Endodermal cell (in vitro differentiated cells): ENCODE results near the gene IL1B. TPM values are rescaled to one million over a fixed set of nuclear protein-coding genes. Genes with fewer than 3 reads are reported as not detected.

ENCODE experiments used
- DNase-seq: peaks from one replicate; pipeline ENCODE4 v3.0.0-alpha.2; 2017
- H3K27ac ChIP-seq: 2 replicates; pipeline ENCODE4 v1.5.1; 2013; ENCODE audit warnings: mild to moderate bottlenecking, low read depth, low read length, moderate library complexity
- H3K27me3 ChIP-seq: 2 replicates; pipeline ENCODE4 v1.6.1; 2013; ENCODE audit warnings: mild to moderate bottlenecking, low read length, moderate library complexity; ENCODE audit not compliant: insufficient read depth, control insufficient read depth, poor library complexity, severe bottlenecking
- H3K36me3 ChIP-seq: 2 replicates; pipeline ENCODE4 v1.7.0; 2013; ENCODE audit warnings: mild to moderate bottlenecking, low read length, moderate library complexity; ENCODE audit not compliant: control insufficient read depth, insufficient read depth
- H3K4me1 ChIP-seq: one replicate; pipeline ENCODE4 v1.7.0; 2013; ENCODE audit warnings: low read length; ENCODE audit not compliant: control insufficient read depth, insufficient read depth
- H3K4me3 ChIP-seq: 2 replicates; pipeline ENCODE4 v1.5.1; 2013; ENCODE audit warnings: mild to moderate bottlenecking, low read length, moderate library complexity
- H3K9ac ChIP-seq: 2 replicates; pipeline ENCODE4 v1.6.1; 2013; ENCODE audit warnings: mild to moderate bottlenecking, low read length, moderate library complexity; ENCODE audit not compliant: poor library complexity, severe bottlenecking; ENCODE audit errors: extremely low read depth
- H3K9me3 ChIP-seq: 2 replicates; pipeline ENCODE4 v1.6.1; 2013; ENCODE audit warnings: mild to moderate bottlenecking, low read length, moderate library complexity; ENCODE audit not compliant: control insufficient read depth
- H3K27ac Mint-ChIP-seq: 2 replicates; pipeline ENCODE4 v1.8.0; 2020; ENCODE audit warnings: mixed read lengths
- H3K27me3 Mint-ChIP-seq: 2 replicates; pipeline ENCODE4 v1.8.0; 2021; ENCODE audit warnings: mild to moderate bottlenecking, mixed read lengths; ENCODE audit not compliant: insufficient read depth
- H3K36me3 Mint-ChIP-seq: 2 replicates; pipeline ENCODE4 v1.8.0; 2020; ENCODE audit warnings: low read depth, mixed read lengths
- H3K4me1 Mint-ChIP-seq: 2 replicates; pipeline ENCODE4 v1.8.0; 2020; ENCODE audit warnings: mixed read lengths
- H3K4me3 Mint-ChIP-seq: 2 replicates; pipeline ENCODE4 v1.8.0; 2020; ENCODE audit warnings: mild to moderate bottlenecking, moderate library complexity, mixed read lengths
- H3K9me3 Mint-ChIP-seq: 2 replicates; pipeline ENCODE4 v1.8.0; 2020; ENCODE audit warnings: mild to moderate bottlenecking, mixed read lengths
- CTCF ChIP-seq: fragments of 200-600 bp; sonication (generic); conservative IDR thresholded peaks from 2 replicates; pipeline ENCODE4 v1.5.0; 2021; ENCODE audit warnings: antibody characterized with exemption, mild to moderate bottlenecking
- WGBS, 2 experiments: methylation state at CpG; one replicate each; pipeline versions ENCODE4 v1.1.5 to v1.1.7; 2013; ENCODE audit warnings: missing lambda C conversion rate in 2 of 2, mixed read lengths in 1 of 2; ENCODE audit not compliant: insufficient coverage in 1 of 2, insufficient read length in 1 of 2; 5-methylcytosine and 5-hydroxymethylcytosine counted together
- long read RNA-seq, 4 experiments: library from polyadenylated mRNA in 2 of 4; library from RNA in 1 of 4; library from capped mRNA in 1 of 4; stranded (forward) in 3 of 4; unstranded in 1 of 4; transcript quantifications; one replicate each; pipeline ENCODE4 v2.0.0, GENCODE V29; 2020 to 2021; ENCODE audit warnings: inconsistent platforms in 1 of 4
- polyA plus RNA-seq, 2 experiments: library from polyadenylated mRNA; stranded (reverse); fragments of 50-300 nt; gene quantifications; one replicate each; pipeline ENCODE4 v1.2.3, GENCODE V29; 2013
- total RNA-seq, 2 donors: library from RNA; stranded (reverse); fragmentation: NEBNext Ultra II Directional in 1 of 2; extraction: Animal tissue kit (Norgen Biotek cat#: 25700) in 1 of 2; gene quantifications; 2 replicates in 1 of 2; 3 replicates in 1 of 2; pipeline ENCODE4 v1.2.1, GENCODE V29; 2021

IL1B gene
- total RNA-seq, result not detected
- not detected for polyA plus RNA-seq (2013, experiment 1 of 2)
- polyA plus RNA-seq (2013, experiment 2 of 2), result not detected
- long read RNA-seq, experiment 1, result 0 reads
- long read RNA-seq, experiment 2, result 0 reads
- long read RNA-seq, experiment 3, result 0 reads
- long read RNA-seq, experiment 4, result 0 reads

- no peak within 1 kb of the TSS for H3K4me3 Mint-ChIP-seq
- Histone ChIP-seq H3K27me3 (no peaks in the 10 kb centered on the region), H3K27ac (no peak within 1 kb of the TSS), H3K4me3 (no peak within 1 kb of the TSS), H3K9me3 (no peaks in the 10 kb centered on the region), H3K9ac (no peak within 1 kb of the TSS), H3K36me3 (no peaks in the 10 kb centered on the region), H3K4me1 (no peaks in the 10 kb centered on the region)
- WGBS, 2 experiments, result 73 to 85% methylated on average over 2 to 4 of the region's 4 CpGs
- no peaks in the 10 kb centered on the region for H3K36me3 Mint-ChIP-seq
- no peak for TF ChIP-seq CTCF
- peaks cover 13% of the 10 kb centered on the region for H3K27me3 Mint-ChIP-seq
- no peak for DNase-seq
- no peaks in the 10 kb centered on the region for H3K4me1 Mint-ChIP-seq
- H3K9me3 Mint-ChIP-seq, result no peaks in the 10 kb centered on the region
- no peak within 1 kb of the TSS for H3K27ac Mint-ChIP-seq
Measured at GRCh38 chr2:112836695-112837117, at the start of gene IL1B. TSS of gene IL1B (minus strand) at chr2:112836779. CDS start at chr2:112836229, 550 bp downstream.

GRCh38 chr2:112886291-112886690 lies 49.7 kb upstream of the IL1B start:
- H3K27ac ChIP-seq, result no peak overlapping the region
- TF ChIP-seq CTCF, result no peak
- H3K4me3 ChIP-seq, result no peak overlapping the region
- H3K27me3 ChIP-seq, result no peaks in the 10 kb centered on the region
- Mint-ChIP-seq H3K27ac (no peak overlapping the region), H3K9me3 (peaks cover 8% of the 10 kb centered on the region), H3K27me3 (no peaks in the 10 kb centered on the region), H3K4me3 (no peak overlapping the region), H3K4me1 (peaks cover 11% of the 10 kb centered on the region), H3K36me3 (no peaks in the 10 kb centered on the region)
- H3K36me3 ChIP-seq, result no peaks in the 10 kb centered on the region
- no peaks in the 10 kb centered on the region for H3K4me1 ChIP-seq
- 85 to 94% methylated on average over 2 of the region's 2 CpGs for WGBS, 2 experiments
- peaks cover 6% of the 10 kb centered on the region for H3K9me3 ChIP-seq
- no peak for DNase-seq
- no peak overlapping the region for H3K9ac ChIP-seq

GRCh38 chr2:112885506-112885902 lies 48.9 kb upstream of the IL1B start:
- H3K36me3 Mint-ChIP-seq, result no peaks in the 10 kb centered on the region
- 80 to 93% methylated on average over 4 of the region's 4 CpGs for WGBS, 2 experiments
- Histone ChIP-seq H3K27me3 (no peaks in the 10 kb centered on the region), H3K9me3 (peaks cover 6% of the 10 kb centered on the region), H3K4me1 (no peaks in the 10 kb centered on the region), H3K9ac (no peak overlapping the region), H3K4me3 (no peak overlapping the region), H3K27ac (no peak overlapping the region), H3K36me3 (no peaks in the 10 kb centered on the region)
- H3K9me3 Mint-ChIP-seq, result peaks cover 8% of the 10 kb centered on the region
- H3K27ac Mint-ChIP-seq, result no peak overlapping the region
- no peak for DNase-seq
- peaks cover 15% of the 10 kb centered on the region for H3K4me1 Mint-ChIP-seq
- no peaks in the 10 kb centered on the region for H3K27me3 Mint-ChIP-seq
- no peak for TF ChIP-seq CTCF
- no peak overlapping the region for H3K4me3 Mint-ChIP-seq
